Type B pancreatic cell (in vitro differentiated cells): ENCODE data around the gene CLEC4F. TPM values are rescaled to one million over a fixed set of nuclear protein-coding genes. Genes with fewer than 3 reads are reported as not detected.

ENCODE experiments used
- DNase-seq: peaks from one replicate; pipeline ENCODE4 v3.0.0; 2021; ENCODE audit warnings: mixed read lengths; ENCODE audit not compliant: unreplicated experiment; ENCODE audit errors: extremely low spot score
- H3K27ac Mint-ChIP-seq: 2 replicates; pipeline ENCODE4 v1.8.0; 2021; ENCODE audit warnings: mild to moderate bottlenecking, mixed read lengths
- H3K27me3 Mint-ChIP-seq: 2 replicates; pipeline ENCODE4 v1.8.0; 2021; ENCODE audit warnings: mixed read lengths
- H3K36me3 Mint-ChIP-seq: 2 replicates; pipeline ENCODE4 v1.8.0; 2021; ENCODE audit warnings: mixed read lengths
- H3K4me1 Mint-ChIP-seq: one replicate; pipeline ENCODE4 v1.8.0; 2021; ENCODE audit warnings: mixed read lengths; ENCODE audit not compliant: unreplicated experiment
- H3K4me3 Mint-ChIP-seq: 2 replicates; pipeline ENCODE4 v1.8.0; 2021; ENCODE audit warnings: mild to moderate bottlenecking, mixed read lengths
- H3K9me3 Mint-ChIP-seq: 2 replicates; pipeline ENCODE4 v1.8.0; 2021; ENCODE audit warnings: mixed read lengths
- total RNA-seq: library from RNA; stranded (reverse); gene quantifications from 2 replicates; pipeline ENCODE4 v1.2.1, GENCODE V29; 2021; ENCODE audit warnings: low replicate concordance
- TF ChIP-seq, protein P1 (sequence below): fragments of 200-600 bp; sonication (generic); conservative IDR thresholded peaks from 2 replicates; pipeline ENCODE4 v1.5.0; 2021; ENCODE audit warnings: antibody characterized with exemption, mild to moderate bottlenecking

Gene CLEC4F
- total RNA-seq, 1 donor from 2014 or later = not detected

DNA sequence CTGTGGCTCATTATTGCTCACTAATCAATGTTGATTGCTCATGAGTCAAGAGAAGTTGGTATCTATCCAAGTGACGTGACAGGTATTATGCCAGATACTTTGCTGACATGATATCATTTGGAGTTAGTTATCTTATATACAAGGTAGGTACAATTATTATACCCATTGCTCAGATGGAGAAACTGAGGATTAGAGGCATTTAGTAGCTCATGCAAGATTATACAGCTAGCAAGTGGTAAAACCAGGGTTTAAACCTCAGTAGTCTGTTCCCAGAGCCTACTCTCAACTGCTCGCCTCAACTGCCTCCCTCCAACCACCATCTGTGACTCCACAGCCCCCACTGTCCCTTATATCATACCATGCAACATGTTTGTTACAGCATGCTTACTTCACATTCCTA, 36.1 kb downstream of the CLEC4F start:
- Mint-ChIP-seq H3K4me1 (no peaks in the 10 kb centered on the region), H3K9me3 (no peaks in the 10 kb centered on the region), H3K27me3 (peaks cover 73% of the 10 kb centered on the region), H3K4me3 (no peak overlapping the region), H3K27ac (no peak overlapping the region), H3K36me3 (no peaks in the 10 kb centered on the region)
- TF ChIP-seq, protein P1, sequence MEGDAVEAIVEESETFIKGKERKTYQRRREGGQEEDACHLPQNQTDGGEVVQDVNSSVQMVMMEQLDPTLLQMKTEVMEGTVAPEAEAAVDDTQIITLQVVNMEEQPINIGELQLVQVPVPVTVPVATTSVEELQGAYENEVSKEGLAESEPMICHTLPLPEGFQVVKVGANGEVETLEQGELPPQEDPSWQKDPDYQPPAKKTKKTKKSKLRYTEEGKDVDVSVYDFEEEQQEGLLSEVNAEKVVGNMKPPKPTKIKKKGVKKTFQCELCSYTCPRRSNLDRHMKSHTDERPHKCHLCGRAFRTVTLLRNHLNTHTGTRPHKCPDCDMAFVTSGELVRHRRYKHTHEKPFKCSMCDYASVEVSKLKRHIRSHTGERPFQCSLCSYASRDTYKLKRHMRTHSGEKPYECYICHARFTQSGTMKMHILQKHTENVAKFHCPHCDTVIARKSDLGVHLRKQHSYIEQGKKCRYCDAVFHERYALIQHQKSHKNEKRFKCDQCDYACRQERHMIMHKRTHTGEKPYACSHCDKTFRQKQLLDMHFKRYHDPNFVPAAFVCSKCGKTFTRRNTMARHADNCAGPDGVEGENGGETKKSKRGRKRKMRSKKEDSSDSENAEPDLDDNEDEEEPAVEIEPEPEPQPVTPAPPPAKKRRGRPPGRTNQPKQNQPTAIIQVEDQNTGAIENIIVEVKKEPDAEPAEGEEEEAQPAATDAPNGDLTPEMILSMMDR = no peak
- DNase-seq = no peak

DNA sequence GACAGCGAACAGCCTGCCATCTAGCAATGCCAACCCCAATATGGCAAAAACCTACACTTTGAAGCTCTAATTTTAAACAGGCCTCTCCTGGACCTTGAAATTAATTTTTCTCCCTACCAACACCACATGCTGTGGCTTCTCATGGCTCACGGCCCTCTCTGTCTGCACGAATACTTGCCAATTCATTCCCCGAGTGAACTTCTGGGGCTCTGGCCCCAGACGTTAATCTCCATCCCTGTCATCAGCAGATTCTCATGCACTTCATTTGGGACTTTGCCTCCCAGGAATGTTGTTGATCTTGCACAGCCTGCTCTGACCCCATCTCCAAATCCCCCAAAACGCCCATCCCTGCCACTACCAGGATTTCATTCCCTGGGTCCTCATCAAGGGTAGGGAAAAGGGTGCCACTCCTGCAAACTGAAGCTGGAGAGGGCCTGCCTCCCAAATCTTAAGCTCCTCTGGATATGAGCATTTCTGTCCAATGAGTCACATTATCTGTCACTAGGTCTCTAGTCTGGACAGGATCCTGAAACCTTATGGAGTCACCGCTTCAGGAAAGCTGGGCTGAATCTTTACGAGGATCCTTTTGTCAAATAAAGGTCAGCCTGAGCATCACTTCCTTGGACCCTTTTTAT, 40.4 kb downstream of the CLEC4F start:
- TF ChIP-seq, protein P1 = no peak
- Mint-ChIP-seq H3K36me3 (no peaks in the 10 kb centered on the region), H3K9me3 (no peaks in the 10 kb centered on the region), H3K27me3 (peaks cover 66% of the 10 kb centered on the region), H3K4me1 (no peaks in the 10 kb centered on the region), H3K4me3 (no peak overlapping the region), H3K27ac (no peak overlapping the region)
- DNase-seq = no peak

DNA sequence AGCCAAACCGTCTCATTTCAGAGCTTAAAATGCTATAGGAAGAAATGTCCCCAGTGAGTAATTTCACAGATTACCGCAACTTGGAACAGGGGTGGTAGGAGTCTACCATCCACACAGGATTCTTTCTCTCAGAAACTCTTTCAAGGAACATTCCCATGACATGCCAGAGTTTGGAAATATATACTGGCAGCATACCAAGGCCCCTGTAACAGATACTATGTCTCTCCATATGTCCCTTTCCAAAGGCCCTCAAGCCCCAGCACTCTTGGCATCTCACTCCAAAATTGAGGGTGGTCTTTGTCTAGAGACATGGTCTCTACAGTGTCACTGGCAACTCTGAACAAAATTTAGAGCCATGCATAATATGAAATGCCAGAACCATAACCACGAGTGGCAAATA, 40.9 kb downstream of the CLEC4F start:
- Mint-ChIP-seq H3K36me3 (no peaks in the 10 kb centered on the region), H3K9me3 (no peaks in the 10 kb centered on the region), H3K27me3 (peaks cover 70% of the 10 kb centered on the region)

DNA sequence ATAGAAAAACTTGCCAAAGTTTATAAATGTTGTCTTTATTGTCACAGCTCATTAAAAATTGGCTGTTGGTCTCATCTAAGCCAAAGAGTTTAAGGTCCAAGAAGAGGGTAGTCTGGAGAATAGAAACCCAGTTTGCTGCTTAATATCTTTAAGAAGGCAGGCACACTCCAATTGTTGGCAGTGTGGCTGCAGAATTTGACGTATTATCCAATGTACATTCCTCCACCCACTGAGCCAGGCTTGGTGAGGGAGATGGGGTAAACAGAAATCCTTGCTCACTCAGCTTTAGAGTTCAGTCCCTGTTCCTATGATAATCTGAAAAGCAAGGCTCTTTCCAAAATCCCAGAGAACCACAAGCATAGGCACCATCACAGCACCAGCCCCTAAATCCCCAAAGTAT, 41.7 kb downstream of the CLEC4F start:
- no peak for DNase-seq
- H3K4me3 Mint-ChIP-seq = no peak overlapping the region
- no peaks in the 10 kb centered on the region for H3K36me3 Mint-ChIP-seq
- TF ChIP-seq, protein P1 = no peak
- no peaks in the 10 kb centered on the region for H3K4me1 Mint-ChIP-seq
- H3K9me3 Mint-ChIP-seq = no peaks in the 10 kb centered on the region
- H3K27ac Mint-ChIP-seq = no peak overlapping the region
- peaks cover 78% of the 10 kb centered on the region for H3K27me3 Mint-ChIP-seq

More for the DNA sequence above, 40.9 kb downstream of the CLEC4F start:
- H3K4me3 Mint-ChIP-seq = no peak overlapping the region
- no peaks in the 10 kb centered on the region for H3K4me1 Mint-ChIP-seq
- TF ChIP-seq, protein P1 = no peak
- H3K27ac Mint-ChIP-seq = no peak overlapping the region
- DNase-seq = no peak

DNA sequence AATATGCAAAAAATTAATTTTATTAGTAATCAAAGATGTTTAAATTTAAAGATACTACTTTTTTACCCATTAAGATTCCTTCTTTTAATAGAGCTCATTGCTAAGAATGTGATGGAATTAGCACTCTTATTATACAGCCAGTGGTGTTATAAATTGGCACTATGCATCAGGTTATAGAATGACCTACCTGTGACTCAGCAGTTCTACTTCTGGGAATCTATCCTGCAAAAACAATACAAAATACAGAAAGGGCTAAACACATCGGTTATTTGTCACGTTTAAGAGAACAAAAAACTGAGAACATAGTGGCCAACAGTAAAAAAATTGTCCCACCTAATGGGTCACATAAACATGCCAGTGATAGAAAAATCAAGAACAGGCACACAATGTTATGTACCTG, 42.9 kb downstream of the CLEC4F start:
- no peaks in the 10 kb centered on the region for H3K4me1 Mint-ChIP-seq
- TF ChIP-seq, protein P1 = no peak
- no peaks in the 10 kb centered on the region for H3K36me3 Mint-ChIP-seq
- DNase-seq = no peak
- H3K4me3 Mint-ChIP-seq = no peak overlapping the region
- no peak overlapping the region for H3K27ac Mint-ChIP-seq
- no peaks in the 10 kb centered on the region for H3K9me3 Mint-ChIP-seq
- peaks cover 86% of the 10 kb centered on the region for H3K27me3 Mint-ChIP-seq

DNA sequence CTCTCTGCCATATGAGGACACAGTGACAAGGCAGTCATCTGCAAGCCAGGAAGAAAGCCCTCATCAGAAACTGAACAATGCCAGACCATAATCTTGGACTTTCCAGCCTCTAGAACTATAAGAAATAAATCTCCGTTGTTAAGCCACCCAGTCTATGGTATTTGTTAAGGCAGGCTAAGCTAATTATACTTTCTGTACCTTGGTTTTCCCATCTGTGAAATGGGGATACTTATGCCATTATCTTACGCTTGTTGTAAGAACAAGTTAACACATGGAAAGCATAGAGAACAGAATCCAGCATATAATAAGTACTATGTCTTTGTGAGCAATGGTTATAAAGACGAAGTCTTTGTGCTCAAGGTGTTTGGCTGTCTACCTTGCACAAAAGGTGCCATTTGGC, 44.1 kb downstream of the CLEC4F start:
- H3K27me3 Mint-ChIP-seq = peaks cover 89% of the 10 kb centered on the region
- DNase-seq = no peak
- no peaks in the 10 kb centered on the region for H3K9me3 Mint-ChIP-seq
- no peak overlapping the region for H3K4me3 Mint-ChIP-seq
- H3K4me1 Mint-ChIP-seq = no peaks in the 10 kb centered on the region
- TF ChIP-seq, protein P1 = no peak
- no peak overlapping the region for H3K27ac Mint-ChIP-seq
- H3K36me3 Mint-ChIP-seq = no peaks in the 10 kb centered on the region
